Gastrocnemius medialis (tissue), 4 donors: ENCODE measurements around the gene CYTIP. TPM values are rescaled to one million over a fixed set of nuclear protein-coding genes. Genes with fewer than 3 reads are reported as not detected.

ENCODE experiments used
- ATAC-seq, 2 donors: fragments of 150-250 bp; one replicate each; pipeline ENCODE4 v1.9.1; 2016
- DNase-seq, 2 donors: peaks; one replicate each; pipeline ENCODE4 v3.0.0-alpha.2; 2019
- H3K27ac ChIP-seq, 4 donors: fragments of 200-600 bp; sonication (generic); 1 replicate in 1 of 4; 2 replicates in 3 of 4; pipeline ENCODE4 v1.5.1; 2016 to 2018; ENCODE audit warnings: mild to moderate bottlenecking in 2 of 4, moderate library complexity in 1 of 4
- H3K27me3 ChIP-seq, 3 donors: fragments of 200-600 bp; sonication (generic) in 2 of 3; 1 replicate in 1 of 3; 2 replicates in 2 of 3; pipeline versions ENCODE4 v1.5.1 to v1.6.0; 2016 to 2019; ENCODE audit warnings: mild to moderate bottlenecking in 1 of 3, moderate library complexity in 1 of 3
- H3K36me3 ChIP-seq, 2 donors: fragments of 200-600 bp; sonication (generic) in 1 of 2; one replicate each; pipeline ENCODE4 v1.5.1; 2017 to 2018
- H3K4me1 ChIP-seq, 2 donors: fragments of 200-600 bp; sonication (generic) in 1 of 2; one replicate each; pipeline ENCODE4 v1.5.1; 2016 to 2017; ENCODE audit warnings: mild to moderate bottlenecking in 2 of 2
- H3K4me3 ChIP-seq, 4 donors: fragments of 200-600 bp; sonication (generic) in 3 of 4; 1 replicate in 1 of 4; 2 replicates in 3 of 4; pipeline ENCODE4 v1.5.1; 2016 to 2019; ENCODE audit warnings: mild to moderate bottlenecking in 2 of 4
- H3K9me3 ChIP-seq, 3 donors: fragments of 200-600 bp; sonication (generic) in 2 of 3; 1 replicate in 1 of 3; 2 replicates in 2 of 3; pipeline ENCODE4 v1.5.1; 2016 to 2019
- CTCF ChIP-seq, 5 experiments: fragments of 450-650 bp in 3 of 5; fragments of 200-600 bp in 2 of 5; sonication (generic) in 2 of 5; IDR thresholded peaks in 4 of 5; conservative IDR thresholded peaks in 1 of 5; 1 replicate in 4 of 5; 2 replicates in 1 of 5; pipeline ENCODE4 v1.5.1; 2016 to 2019; ENCODE audit warnings: antibody characterized with exemption in 5 of 5, mild to moderate bottlenecking in 3 of 5, moderate library complexity in 3 of 5
- POLR2A ChIP-seq, 2 donors: fragments of 450-650 bp; IDR thresholded peaks; one replicate each; pipeline ENCODE4 v1.6.1; 2017; ENCODE audit warnings: antibody characterized with exemption in 2 of 2, mild to moderate bottlenecking in 2 of 2, moderate library complexity in 2 of 2
- in situ Hi-C, 4 donors: fragments of 200-750 bp; cut with MboI; loops; one replicate each; pipeline versions ENCODE4 v1.15.0 to v1.8.0; 2017; ENCODE audit warnings: low sequenced_read_pairs in 4 of 4
- intact Hi-C: fragments of 100-400 bp; cut with DNase I; formaldehyde crosslinking; loops from one replicate; pipeline ENCODE4 v1.15.1; 2023; ENCODE audit warnings: low total_unique reads
- total RNA-seq, 4 donors: library from RNA; depleted of rRNA; stranded (reverse); fragments of >200 nt; gene quantifications; one replicate each; pipeline versions ENCODE4 v1.1.0 to v1.2.3, GENCODE V29; 2016

The CYTIP gene
- total RNA-seq, 4 donors from 2014 or later, result 0.19 to 1.9 (median 1.6) TPM

- intact Hi-C loops, result no loop called here
- Histone ChIP-seq H3K27me3 (no peaks in the 10 kb centered on the region), H3K36me3 (no peaks in the 10 kb centered on the region), H3K27ac (no peak overlapping the region), H3K4me3 (no peak overlapping the region), H3K4me1 (no peaks in the 10 kb centered on the region), H3K9me3 (no peaks in the 10 kb centered on the region)
- in situ Hi-C loops, result no loop called here
- TF ChIP-seq POLR2A (IDR thresholded peaks at IDR 0.05) (no peak), CTCF (IDR thresholded peaks at IDR 0.05 in 4 of 5, conservative IDR thresholded peaks at IDR 0.05 in 1 of 5) (no peak)
- ATAC-seq (no peak), DNase-seq (no peak)
Measured at GRCh38 chr2:157468931-157469708, 25.2 kb upstream of the CYTIP start.

- H3K9me3 ChIP-seq, result no peaks in the 10 kb centered on the region
- no peak overlapping the region for H3K27ac ChIP-seq
- no peak for DNase-seq
- intact Hi-C loops, result no loop called here
- TF ChIP-seq POLR2A (IDR thresholded peaks at IDR 0.05), result no peak
- no peak for TF ChIP-seq CTCF (IDR thresholded peaks at IDR 0.05 in 4 of 5, conservative IDR thresholded peaks at IDR 0.05 in 1 of 5)
- no peaks in the 10 kb centered on the region for H3K27me3 ChIP-seq
- no peak overlapping the region for H3K4me3 ChIP-seq
- H3K4me1 ChIP-seq, result no peaks in the 10 kb centered on the region
- no peak for ATAC-seq
- no peaks in the 10 kb centered on the region for H3K36me3 ChIP-seq
- in situ Hi-C loops, result no loop called here
Measured at GRCh38 chr2:157466764-157467163, 22.9 kb upstream of the CYTIP start.

GRCh38 chr2:157465554-157465953 lies 21.7 kb upstream of the CYTIP start:
- no peak for TF ChIP-seq POLR2A (IDR thresholded peaks at IDR 0.05)
- TF ChIP-seq CTCF (IDR thresholded peaks at IDR 0.05 in 4 of 5, conservative IDR thresholded peaks at IDR 0.05 in 1 of 5), result no peak
- ATAC-seq (no peak), DNase-seq (no peak)
- Histone ChIP-seq H3K4me3 (no peak overlapping the region), H3K27me3 (no peaks in the 10 kb centered on the region), H3K9me3 (no peaks in the 10 kb centered on the region), H3K4me1 (no peaks in the 10 kb centered on the region), H3K36me3 (no peaks in the 10 kb centered on the region), H3K27ac (no peak overlapping the region)
- in situ Hi-C loops, result no loop called here
- intact Hi-C loops, result no loop called here

GRCh38 chr2:157463002-157463401 lies 19.1 kb upstream of the CYTIP start:
- Histone ChIP-seq H3K4me3 (no peak overlapping the region), H3K36me3 (no peaks in the 10 kb centered on the region), H3K27ac (no peak overlapping the region), H3K4me1 (no peaks in the 10 kb centered on the region), H3K27me3 (no peaks in the 10 kb centered on the region), H3K9me3 (no peaks in the 10 kb centered on the region)
- no peak for TF ChIP-seq CTCF (IDR thresholded peaks at IDR 0.05 in 4 of 5, conservative IDR thresholded peaks at IDR 0.05 in 1 of 5)
- no peak for TF ChIP-seq POLR2A (IDR thresholded peaks at IDR 0.05)
- DNase-seq (no peak), ATAC-seq (no peak)
- in situ Hi-C loops (no loop called here), intact Hi-C loops (no loop called here)

GRCh38 chr2:157460897-157461296 lies 17.0 kb upstream of the CYTIP start:
- Histone ChIP-seq H3K4me1 (no peaks in the 10 kb centered on the region), H3K27ac (no peak overlapping the region), H3K9me3 (no peaks in the 10 kb centered on the region), H3K36me3 (no peaks in the 10 kb centered on the region), H3K27me3 (no peaks in the 10 kb centered on the region), H3K4me3 (no peak overlapping the region)
- in situ Hi-C loops, result no loop called here
- DNase-seq, result no peak
- intact Hi-C loops, result no loop called here
- no peak for ATAC-seq
- TF ChIP-seq CTCF (IDR thresholded peaks at IDR 0.05 in 4 of 5, conservative IDR thresholded peaks at IDR 0.05 in 1 of 5), result no peak
- no peak for TF ChIP-seq POLR2A (IDR thresholded peaks at IDR 0.05)
